Stimulated activated naive CD8-positive, alpha-beta T cell treated with anti-CD3 and anti-CD28 coated beads, Interleukin-15, Interleukin-2, amounts not matched to agents 100 U/mL and 50 U/mL, for 24 hours (primary cell): Measurements from ENCODE around the gene KIF16B.
"Not testable (repeated sequence)": the region's sequence is repeated elsewhere in the genome, so short reads cannot be mapped to it uniquely, and the experiment has no call there.

Experiments
- ATAC-seq: fragments of 150-1000 bp; cut with Tn5 transposase; one replicate; pipeline ENCODE4 v1.10.0; 2021
- DNase-seq: peaks from one replicate; pipeline ENCODE4 v3.0.0; 2021

Gene KIF16B, protein sequence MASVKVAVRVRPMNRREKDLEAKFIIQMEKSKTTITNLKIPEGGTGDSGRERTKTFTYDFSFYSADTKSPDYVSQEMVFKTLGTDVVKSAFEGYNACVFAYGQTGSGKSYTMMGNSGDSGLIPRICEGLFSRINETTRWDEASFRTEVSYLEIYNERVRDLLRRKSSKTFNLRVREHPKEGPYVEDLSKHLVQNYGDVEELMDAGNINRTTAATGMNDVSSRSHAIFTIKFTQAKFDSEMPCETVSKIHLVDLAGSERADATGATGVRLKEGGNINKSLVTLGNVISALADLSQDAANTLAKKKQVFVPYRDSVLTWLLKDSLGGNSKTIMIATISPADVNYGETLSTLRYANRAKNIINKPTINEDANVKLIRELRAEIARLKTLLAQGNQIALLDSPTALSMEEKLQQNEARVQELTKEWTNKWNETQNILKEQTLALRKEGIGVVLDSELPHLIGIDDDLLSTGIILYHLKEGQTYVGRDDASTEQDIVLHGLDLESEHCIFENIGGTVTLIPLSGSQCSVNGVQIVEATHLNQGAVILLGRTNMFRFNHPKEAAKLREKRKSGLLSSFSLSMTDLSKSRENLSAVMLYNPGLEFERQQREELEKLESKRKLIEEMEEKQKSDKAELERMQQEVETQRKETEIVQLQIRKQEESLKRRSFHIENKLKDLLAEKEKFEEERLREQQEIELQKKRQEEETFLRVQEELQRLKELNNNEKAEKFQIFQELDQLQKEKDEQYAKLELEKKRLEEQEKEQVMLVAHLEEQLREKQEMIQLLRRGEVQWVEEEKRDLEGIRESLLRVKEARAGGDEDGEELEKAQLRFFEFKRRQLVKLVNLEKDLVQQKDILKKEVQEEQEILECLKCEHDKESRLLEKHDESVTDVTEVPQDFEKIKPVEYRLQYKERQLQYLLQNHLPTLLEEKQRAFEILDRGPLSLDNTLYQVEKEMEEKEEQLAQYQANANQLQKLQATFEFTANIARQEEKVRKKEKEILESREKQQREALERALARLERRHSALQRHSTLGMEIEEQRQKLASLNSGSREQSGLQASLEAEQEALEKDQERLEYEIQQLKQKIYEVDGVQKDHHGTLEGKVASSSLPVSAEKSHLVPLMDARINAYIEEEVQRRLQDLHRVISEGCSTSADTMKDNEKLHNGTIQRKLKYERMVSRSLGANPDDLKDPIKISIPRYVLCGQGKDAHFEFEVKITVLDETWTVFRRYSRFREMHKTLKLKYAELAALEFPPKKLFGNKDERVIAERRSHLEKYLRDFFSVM (N-terminal part only)

GRCh38 chr20:16573001-16573965 lies at the start of gene KIF16B:
Gene KIF16B (minus strand): TSS chr20:16573448. CDS start chr20:16573275, 173 bp downstream.
- ATAC-seq (peak; percentile 82), DNase-seq (peak; percentile 88)

DNA sequence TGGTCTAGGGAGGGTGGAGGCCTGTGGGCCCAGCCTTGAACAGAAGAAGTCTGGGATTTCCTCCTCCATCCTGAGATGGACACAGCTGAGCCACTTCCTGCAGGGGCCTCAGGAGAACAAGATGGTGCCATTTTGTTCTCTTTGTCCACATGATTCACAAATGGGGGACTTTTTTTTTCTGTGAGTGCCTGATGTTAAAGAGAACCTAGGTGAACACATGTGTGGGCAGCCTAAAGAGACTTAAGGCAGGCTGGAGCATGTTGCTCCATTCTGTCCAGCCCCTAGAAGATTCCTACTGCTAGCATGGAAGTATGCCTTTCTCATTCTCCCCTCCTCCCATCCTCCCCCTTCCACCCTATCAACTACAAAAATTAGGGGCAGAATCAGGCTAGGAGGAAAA lies 49.3 kb upstream of the KIF16B start:
- ATAC-seq (no peak), DNase-seq (no peak)

GRCh38 chr20:16621435-16622141 lies 48.3 kb upstream of the KIF16B start:
- no peak for DNase-seq
- ATAC-seq = no peak

- no peak for ATAC-seq
- DNase-seq = no peak
These were observed 47.7 kb upstream of the KIF16B start for GRCh38 chr20:16620961-16621360.

- DNase-seq = no peak
- ATAC-seq = no peak
These were observed 46.7 kb upstream of the KIF16B start for GRCh38 chr20:16619953-16620352.

DNA sequence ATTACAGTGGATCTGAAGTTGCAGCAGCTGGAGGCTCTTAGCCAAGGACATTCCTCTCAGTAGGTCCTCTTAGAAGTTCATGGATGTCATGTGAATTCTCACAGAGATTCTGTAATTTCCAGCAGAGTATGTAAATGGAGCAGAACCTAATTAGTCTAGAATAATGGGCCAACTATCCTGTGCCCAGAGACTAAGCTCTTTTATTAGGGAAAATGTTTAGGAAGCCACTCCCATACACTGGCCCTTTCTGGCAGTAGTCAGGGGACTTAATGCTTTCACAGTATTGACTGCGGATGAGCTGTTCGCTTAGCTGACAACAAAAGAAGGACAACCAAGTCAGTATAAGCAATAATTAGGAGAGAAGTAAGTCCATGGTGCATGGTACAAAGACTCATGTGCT lies 43.8 kb upstream of the KIF16B start:
- ATAC-seq (no peak), DNase-seq (no peak)

- no peak for ATAC-seq
- DNase-seq = no peak
These were observed 43.1 kb upstream of the KIF16B start for GRCh38 chr20:16616317-16616716.

GRCh38 chr20:16615199-16615598 lies 42.0 kb upstream of the KIF16B start:
- DNase-seq = no peak
- ATAC-seq = no peak

GRCh38 chr20:16613954-16614353 lies 40.7 kb upstream of the KIF16B start:
- ATAC-seq (no peak), DNase-seq (no peak)

- no peak for DNase-seq
These were observed 39.5 kb upstream of the KIF16B start for GRCh38 chr20:16612706-16613105.

DNA sequence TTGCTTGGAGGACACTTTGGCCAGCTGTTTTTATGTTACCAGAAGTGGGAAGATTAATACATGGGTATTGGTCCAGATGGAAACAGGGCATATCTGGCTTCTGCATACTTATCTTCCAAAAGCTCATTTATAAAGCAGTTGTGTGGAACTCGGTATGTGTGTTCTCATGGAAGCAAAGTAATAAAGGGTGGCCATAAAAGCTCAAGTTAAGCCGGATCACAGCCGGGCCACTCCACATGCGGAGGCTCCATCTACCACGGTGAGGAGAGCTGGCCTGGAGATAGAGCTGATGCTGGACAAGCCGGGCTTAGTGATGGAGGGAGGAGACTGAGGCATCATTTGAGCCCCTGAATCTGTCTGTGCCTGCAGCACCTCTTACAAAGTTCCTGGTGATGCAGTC lies 38.6 kb upstream of the KIF16B start:
- no peak for DNase-seq
- ATAC-seq = no peak

More at GRCh38 chr20:16612706-16613105, 39.5 kb upstream of the KIF16B start:
- no peak for ATAC-seq

- DNase-seq (no peak), ATAC-seq (no peak)
These were observed 35.8 kb upstream of the KIF16B start for GRCh38 chr20:16609066-16609465.

GRCh38 chr20:16608277-16608650 lies 35.0 kb upstream of the KIF16B start:
- DNase-seq = no peak

GRCh38 chr20:16607364-16608276 lies 34.4 kb upstream of the KIF16B start:
- DNase-seq = no peak
- ATAC-seq = no peak

More at GRCh38 chr20:16608277-16608650, 35.0 kb upstream of the KIF16B start:
- ATAC-seq = no peak

DNA sequence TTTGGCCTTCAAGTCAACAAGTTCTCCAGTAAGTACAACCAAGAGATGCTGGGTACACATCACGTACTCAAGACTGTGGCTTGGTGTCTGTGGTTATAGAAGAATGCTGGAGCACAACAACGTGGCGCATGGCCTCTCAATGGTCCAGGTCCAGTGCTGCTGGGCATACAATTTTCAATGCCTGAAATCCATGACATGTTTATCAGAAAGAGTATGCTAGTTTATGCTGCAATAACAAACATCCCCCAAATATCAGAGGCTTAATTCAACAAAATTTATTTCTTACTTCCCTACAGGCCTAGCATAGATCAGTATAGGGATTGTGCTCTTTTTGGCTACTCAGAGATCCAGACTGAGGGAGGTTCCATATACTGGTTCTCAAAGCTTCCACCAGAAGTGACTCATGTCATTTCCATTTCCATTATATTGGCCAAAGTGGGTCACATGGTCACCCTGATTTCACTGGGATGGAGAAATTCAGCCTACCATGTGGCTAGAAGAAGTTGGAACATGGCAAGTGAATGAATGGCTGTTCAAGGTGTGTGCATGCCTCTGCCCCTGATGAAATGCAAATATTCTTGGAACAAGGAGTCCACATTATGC lies 33.3 kb upstream of the KIF16B start:
- DNase-seq (no peak), ATAC-seq (no peak)

- DNase-seq = no peak
- no peak for ATAC-seq
These were observed 27.8 kb upstream of the KIF16B start for GRCh38 chr20:16601047-16601446.

DNA sequence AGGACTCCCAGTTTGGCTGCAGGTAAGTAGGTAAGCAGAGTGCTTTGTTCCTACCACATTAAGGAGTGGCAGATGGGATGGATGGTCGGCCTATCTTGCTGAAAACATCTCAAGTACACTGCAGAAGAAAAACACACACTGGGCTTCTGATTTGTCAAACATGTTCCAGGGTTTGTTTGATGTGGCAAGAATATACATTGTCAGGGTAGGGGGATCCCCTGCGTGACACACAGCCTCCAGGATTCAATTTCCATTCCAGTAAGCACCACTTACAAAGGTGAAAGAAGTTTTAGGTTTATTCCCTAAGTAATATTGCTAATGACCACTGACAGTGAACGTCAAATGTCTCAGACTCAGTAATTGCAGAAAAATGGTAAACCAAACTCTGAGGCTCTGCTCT lies 26.0 kb upstream of the KIF16B start:
- DNase-seq = no peak
- peak; percentile 81 for ATAC-seq

GRCh38 chr20:16596991-16597390 lies 23.7 kb upstream of the KIF16B start:
- ATAC-seq = no peak
- DNase-seq = no peak

- ATAC-seq, DNase-seq: not testable (repeated sequence)
These were observed 23.2 kb upstream of the KIF16B start for GRCh38 chr20:16596404-16596803.
